ENCODE data around the gene DPYSL3.

The DPYSL3 gene

GRCh38 chr5:147512659-147513379 is 3.0 kb upstream of the DPYSL3 start:
- DNase-seq (ENCODE audit: low spot score) = no peak

DNA sequence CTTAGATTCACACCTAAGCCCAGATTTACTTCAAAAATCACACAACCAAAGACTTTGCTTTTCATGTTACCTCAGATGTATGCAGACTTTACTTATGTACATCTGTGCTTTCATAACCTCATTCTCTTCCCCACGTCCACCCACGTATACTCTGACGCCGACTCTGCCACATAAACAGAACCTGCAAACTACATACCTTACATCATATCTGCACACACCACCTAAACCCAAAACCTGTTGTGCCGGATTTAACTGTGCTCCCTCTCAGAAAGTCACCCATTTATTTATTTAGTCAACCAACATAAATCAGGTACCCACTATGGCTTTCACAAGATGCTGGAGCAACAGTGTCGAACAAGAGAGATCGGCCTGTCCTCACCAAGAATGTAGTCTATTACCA is 1.0 kb upstream of the DPYSL3 start:
- DNase-seq (ENCODE audit: low spot score) = no peak

GRCh38 chr5:147509041-147509709 is 693 bp downstream of the DPYSL3 start:
- DNase-seq (ENCODE audit: low spot score) = no peak

DNA sequence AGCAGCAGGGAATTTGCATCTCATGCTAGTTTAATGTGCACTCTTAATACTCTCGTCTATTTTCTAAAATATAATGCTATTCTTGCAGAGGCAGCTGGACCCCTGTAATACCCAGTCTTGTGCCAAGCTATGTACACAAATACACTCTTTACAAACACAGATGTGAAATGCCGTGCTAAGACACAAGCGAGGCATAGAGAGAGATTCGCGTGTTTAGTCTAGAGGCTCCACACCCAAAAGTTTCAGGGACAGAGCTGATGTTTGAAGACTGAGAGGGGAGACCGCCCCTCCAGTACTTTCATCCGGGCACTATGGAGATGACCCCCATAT is 1.2 kb downstream of the DPYSL3 start:
- DNase-seq (ENCODE audit: low spot score) = no peak

DNA sequence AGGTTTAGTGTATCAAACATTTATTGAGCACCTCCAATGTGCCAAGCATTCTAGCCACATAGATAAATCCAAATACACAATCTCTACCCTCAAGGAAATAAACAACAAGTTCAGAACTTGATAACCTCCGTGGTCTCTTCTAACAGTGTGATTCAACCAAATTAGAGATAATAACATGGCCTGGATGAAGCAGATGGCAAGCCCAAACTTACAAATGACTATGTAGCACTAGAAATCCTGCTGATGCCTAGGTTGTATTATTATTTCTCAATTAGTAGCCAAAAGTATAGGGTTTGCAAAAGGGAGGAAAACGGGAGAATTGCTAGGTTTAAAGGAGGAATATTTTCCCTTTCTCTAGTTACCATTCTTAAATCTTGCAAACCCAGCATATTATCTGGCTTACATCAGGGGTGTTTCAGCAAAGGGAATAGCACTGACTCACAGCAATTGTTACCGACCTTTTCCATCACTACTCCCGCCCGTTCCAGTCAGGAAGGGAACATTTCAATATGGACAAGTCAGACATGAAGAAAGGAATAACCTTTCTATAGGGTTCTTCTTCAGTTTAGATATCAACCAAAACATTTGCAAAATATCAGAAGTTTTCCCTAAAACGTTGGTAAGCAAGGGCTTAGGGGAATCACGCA is 2.3 kb downstream of the DPYSL3 start:
- DNase-seq (ENCODE audit: low spot score) = no peak

DNA sequence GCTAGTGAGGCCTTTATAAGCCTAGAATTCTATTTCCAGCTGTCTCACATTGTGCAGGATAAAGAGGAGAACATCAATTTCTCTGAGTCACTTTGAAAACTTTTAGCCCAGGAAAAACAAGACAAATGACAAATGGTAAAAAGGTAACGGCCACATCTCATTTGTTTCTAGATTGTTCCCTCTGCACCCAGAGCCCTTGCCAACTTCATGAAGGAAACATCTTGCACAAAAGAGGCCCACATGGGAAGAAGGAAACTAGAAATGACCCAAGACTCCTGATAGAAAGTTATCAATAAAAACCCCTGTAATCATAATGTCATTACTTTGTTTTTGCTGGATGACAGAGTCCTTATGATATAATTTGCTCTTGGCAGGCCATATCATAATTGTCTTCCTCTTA is 5.3 kb downstream of the DPYSL3 start:
- no peak for DNase-seq (ENCODE audit: low spot score)

GRCh38 chr5:147504011-147504410 is 5.9 kb downstream of the DPYSL3 start:
- DNase-seq (ENCODE audit: low spot score) = no peak

GRCh38 chr5:147490989-147491388 is 18.9 kb downstream of the DPYSL3 start:
- no peak for DNase-seq (ENCODE audit: low spot score)

GRCh38 chr5:147487031-147487750 is 22.7 kb downstream of the DPYSL3 start:
- DNase-seq (ENCODE audit: low spot score) = no peak

GRCh38 chr5:147485814-147486213 is 24.1 kb downstream of the DPYSL3 start:
- no peak for DNase-seq (ENCODE audit: low spot score)

DNA sequence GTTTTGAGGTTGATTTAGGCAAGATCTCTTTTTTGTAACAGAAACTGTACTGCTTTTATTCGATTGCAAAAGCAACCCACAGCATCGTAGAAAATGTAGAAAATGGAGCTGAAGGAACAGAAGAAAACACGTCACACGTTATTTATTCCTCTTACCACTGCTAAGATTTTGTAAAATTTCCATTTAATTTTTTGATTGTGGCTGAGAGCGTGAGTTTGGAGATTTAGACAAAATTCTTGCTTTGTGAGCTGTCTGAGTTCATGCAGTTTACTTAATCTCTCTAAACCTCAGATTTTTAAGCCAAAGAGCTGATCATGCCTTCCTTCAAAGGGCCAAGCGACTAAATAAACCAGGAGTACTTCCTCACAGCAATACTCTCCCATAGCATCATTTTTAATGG is 24.8 kb downstream of the DPYSL3 start:
- no peak for DNase-seq (ENCODE audit: low spot score)

DNA sequence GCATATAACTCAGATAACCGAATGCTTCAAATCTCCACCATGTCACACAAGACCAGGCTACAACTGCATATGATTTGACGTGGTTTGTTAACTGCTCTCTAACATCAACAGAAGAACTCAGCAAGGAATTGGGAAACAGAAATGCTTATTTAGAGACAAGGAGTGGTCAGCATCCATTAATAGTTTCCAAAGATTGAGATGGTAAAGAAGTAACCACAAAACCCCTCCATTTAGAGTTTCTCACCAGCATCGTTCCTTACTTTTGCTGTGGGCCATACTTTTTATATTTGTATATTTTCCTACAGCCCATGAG is 25.2 kb downstream of the DPYSL3 start:
- no peak for DNase-seq (ENCODE audit: low spot score)

- peak; percentile 44 for DNase-seq (ENCODE audit: low spot score)
Observed at GRCh38 chr5:147483961-147484707, 25.7 kb downstream of the DPYSL3 start.

GRCh38 chr5:147483188-147483790 is 26.6 kb downstream of the DPYSL3 start:
- no peak for DNase-seq (ENCODE audit: low spot score)

GRCh38 chr5:147482706-147483180 is 27.1 kb downstream of the DPYSL3 start:
- DNase-seq (ENCODE audit: low spot score) = no peak

- no peak for DNase-seq (ENCODE audit: low spot score)
Observed at GRCh38 chr5:147481874-147482705, 27.8 kb downstream of the DPYSL3 start.

DNA sequence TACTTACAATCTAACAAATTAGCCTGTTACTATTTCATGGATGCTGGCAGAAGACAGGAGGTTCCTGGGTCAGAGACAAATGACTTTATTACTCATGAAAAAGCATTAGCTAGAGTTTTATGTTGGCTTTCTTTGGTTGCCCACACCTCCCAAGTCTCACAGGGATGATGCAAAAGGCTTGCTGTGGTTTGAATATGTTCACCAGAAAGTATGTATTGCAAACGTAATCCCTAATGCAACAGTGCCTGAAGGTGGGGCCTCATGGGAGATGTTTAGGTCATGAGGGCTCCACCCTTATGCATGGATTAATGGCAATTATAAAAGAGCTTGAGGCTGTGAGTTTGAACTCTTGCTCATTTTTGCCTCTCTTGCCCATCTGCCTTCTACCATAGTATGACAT is 28.5 kb downstream of the DPYSL3 start:
- no peak for DNase-seq (ENCODE audit: low spot score)

DNA sequence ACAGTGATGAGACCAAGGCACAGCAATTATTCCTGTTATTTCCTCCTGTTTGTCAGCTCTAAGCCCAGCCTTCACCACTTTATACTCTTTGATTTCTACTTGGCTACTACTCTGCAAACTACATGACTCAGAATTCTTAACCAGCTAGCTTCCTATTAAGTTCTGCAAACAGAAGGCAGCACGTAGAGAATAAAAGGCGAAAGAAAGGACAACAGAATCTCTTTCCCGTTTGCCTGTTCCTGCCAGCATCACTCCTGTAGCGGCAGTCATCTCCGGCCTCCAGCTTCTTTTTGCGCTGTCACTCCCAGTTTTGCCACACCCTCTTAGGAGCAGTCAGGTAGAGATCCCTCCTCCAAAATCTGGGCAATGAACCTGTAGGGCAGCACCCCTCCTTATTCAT is 29.9 kb downstream of the DPYSL3 start:
- no peak for DNase-seq (ENCODE audit: low spot score)

DNA sequence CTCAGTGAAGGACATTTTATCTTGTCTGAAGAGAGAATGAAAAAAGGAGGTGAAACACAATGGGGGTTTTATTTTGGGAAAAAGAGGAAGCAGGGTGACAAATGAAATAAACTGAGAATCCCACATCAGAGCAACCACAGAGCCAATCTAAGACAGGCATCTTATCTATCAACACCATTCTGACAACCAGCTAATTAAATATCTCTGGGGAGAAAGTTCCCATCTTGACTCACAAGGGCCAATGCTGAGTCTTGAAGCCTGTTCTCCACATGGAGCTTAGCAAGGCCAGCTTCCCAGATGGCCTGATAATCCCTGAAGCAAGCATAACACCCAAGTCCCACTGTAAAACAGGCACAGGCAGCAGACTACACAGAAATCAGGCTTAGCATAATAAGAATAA is 30.4 kb downstream of the DPYSL3 start:
- DNase-seq (ENCODE audit: low spot score) = no peak

DNA sequence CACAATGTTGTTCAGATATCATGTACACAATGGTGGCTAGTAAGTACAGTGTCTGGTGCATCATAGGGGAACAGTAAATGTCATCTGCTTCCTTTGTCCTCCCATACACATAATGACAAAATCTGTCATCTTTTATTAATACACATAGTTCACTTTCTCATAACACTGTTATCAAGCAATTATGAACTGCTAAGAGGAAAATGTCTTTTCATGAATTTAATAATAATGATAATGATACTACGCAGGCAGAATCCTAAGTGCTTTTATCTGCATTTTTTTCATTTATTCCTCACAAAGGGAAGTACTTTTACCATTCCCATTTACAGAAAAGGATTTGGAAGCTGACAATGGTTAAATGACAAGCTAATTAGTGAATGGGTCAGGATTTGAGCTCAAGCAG is 35.7 kb downstream of the DPYSL3 start:
- DNase-seq (ENCODE audit: low spot score) = no peak
